K562 (cell line): ENCODE data around the gene RNF151. TPM values are rescaled to one million over a fixed set of nuclear protein-coding genes. Genes with fewer than 3 reads are reported as not detected.

ENCODE experiments used
- NFIX ChIP-seq: fragments of 250-450 bp; sonication (Bioruptor Pico); IDR thresholded peaks from 2 replicates; pipeline ENCODE4 v1.4.0; 2020; ENCODE audit warnings: low read depth, mild to moderate bottlenecking, moderate library complexity
- OTX1 ChIP-seq: fragments of 450-650 bp; formaldehyde crosslinking; IDR thresholded peaks from 2 replicates; pipeline ENCODE4 v1.4.0; 2022; ENCODE audit warnings: mild to moderate bottlenecking
- PTTG1 ChIP-seq: fragments of 450-650 bp; IDR thresholded peaks from 2 replicates; pipeline ENCODE4 v1.6.1; 2016; ENCODE audit warnings: low read depth, mild to moderate bottlenecking, missing genetic modification characterization, missing compliant biosample characterization
- SMAD1 ChIP-seq: fragments of 150-350 bp; IDR thresholded peaks from 2 replicates; pipeline ENCODE4 v1.6.1; 2014; ENCODE audit warnings: low read length, low read depth; ENCODE audit not compliant: partially characterized antibody
- ZNF232 ChIP-seq: sonication (generic); formaldehyde crosslinking; IDR thresholded peaks from 2 replicates; pipeline ENCODE4 v1.8.0; 2022; ENCODE audit warnings: mild to moderate bottlenecking, missing genetic modification reagents
- polyA plus RNA-seq, 8 experiments: library from polyadenylated mRNA; depleted of rRNA in 4 of 8; stranded (reverse) in 5 of 8; unstranded in 3 of 8; fragments of >200 nt; fragmentation: Nextera tagmentation in 2 of 8; fragmentation: Illumina TruSeq in 1 of 8; extraction: Ambion mirVana in 2 of 8; extraction: Trizol in 1 of 8; gene quantifications; 2 replicates each; pipeline versions ENCODE4 v1.2.1 to v1.2.3, GENCODE V29; 2011 to 2014; ENCODE audit warnings: inconsistent platforms in 1 of 8, missing spikeins in 1 of 8
- total RNA-seq, 7 experiments: library from RNA; depleted of rRNA in 6 of 7; stranded (reverse); fragments of >200 nt in 6 of 7; fragmentation: Illumina TruSeq in 2 of 7; extraction: Trizol in 2 of 7; gene quantifications; 2 replicates each; pipeline versions ENCODE4 v1.2.1 to v1.2.3, GENCODE V29; 2011 to 2021; ENCODE audit warnings: low replicate concordance in 1 of 7
- TF ChIP-seq, protein P1 (sequence below): fragments of 200-600 bp; sonication (generic); IDR thresholded peaks from one replicate; pipeline ENCODE4 v1.6.1; 2012; ENCODE audit warnings: mild to moderate bottlenecking, low read depth, low read length, inconsistent platforms
- TF ChIP-seq, protein P2 (sequence below), 2 experiments: IDR thresholded peaks; 2 replicates each; pipeline ENCODE4 v1.6.1; 2011; ENCODE audit warnings: borderline replicate concordance in 1 of 2, control low read depth in 1 of 2, low read depth in 1 of 2, low read length in 1 of 2, mild to moderate bottlenecking in 1 of 2, mixed read lengths in 1 of 2, moderate library complexity in 1 of 2; ENCODE audit not compliant: insufficient read depth in 1 of 2, insufficient read length in 1 of 2, poor library complexity in 1 of 2, severe bottlenecking in 1 of 2; ENCODE audit errors: extremely low read depth in 1 of 2
- TF ChIP-seq, protein P3 (sequence below), 2 experiments: fragments of 450-650 bp; IDR thresholded peaks; 2 replicates each; pipeline ENCODE4 v1.6.1; 2018; ENCODE audit warnings: mild to moderate bottlenecking in 2 of 2, low read depth in 1 of 2; ENCODE audit not compliant: partially characterized antibody in 2 of 2

Gene RNF151
- total and polyA plus RNA-seq, 9 of the 15 experiments (the other 6 are each of a cell fraction or from before 2014, with no cell fraction given), result not detected

DNA sequence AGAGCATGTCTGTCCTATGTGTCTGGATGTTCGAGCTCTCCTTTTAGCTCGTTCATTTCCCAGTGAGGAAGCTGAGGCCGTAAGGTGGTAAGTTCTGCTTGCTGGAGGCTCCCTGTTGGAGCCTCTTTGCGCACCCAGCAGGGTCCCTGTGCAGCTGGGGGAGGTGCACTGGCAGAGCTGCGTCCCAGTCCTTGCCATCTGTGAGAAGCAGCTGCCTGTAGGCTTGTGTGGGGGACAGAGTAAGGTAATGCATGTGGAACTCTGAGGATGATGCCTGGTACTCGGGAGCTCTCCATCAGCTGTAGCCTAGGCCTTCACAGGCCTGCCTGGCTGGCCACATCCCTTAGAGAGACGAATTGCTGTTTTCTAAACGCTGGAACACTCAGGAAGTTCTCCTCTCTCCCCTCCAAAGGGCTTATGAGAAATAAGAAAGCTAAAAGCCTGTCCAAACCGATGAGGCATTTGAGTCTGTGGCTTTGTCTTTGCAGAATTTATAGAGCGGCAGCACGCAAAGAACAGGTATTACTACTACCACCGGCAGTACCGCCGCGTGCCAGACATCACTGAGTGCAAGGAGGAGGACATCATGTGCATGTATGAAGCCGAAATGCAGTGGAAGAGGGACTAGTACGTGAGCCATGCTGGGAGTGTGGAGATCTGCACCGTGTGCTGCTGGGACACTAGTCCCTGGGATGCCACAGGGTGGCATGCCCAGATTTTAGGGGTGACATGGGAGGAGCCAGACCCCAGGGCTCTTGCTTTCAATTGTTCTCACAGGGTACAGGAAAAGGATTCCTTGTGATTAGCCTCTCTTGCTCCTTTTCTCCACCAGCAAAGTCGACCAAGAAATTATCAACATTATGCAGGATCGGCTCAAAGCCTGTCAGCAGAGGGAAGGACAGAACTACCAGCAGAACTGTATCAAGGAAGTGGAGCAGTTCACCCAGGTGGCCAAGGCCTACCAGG, 5.7 kb upstream of the RNF151 start (continued):
- TF ChIP-seq, protein P1, sequence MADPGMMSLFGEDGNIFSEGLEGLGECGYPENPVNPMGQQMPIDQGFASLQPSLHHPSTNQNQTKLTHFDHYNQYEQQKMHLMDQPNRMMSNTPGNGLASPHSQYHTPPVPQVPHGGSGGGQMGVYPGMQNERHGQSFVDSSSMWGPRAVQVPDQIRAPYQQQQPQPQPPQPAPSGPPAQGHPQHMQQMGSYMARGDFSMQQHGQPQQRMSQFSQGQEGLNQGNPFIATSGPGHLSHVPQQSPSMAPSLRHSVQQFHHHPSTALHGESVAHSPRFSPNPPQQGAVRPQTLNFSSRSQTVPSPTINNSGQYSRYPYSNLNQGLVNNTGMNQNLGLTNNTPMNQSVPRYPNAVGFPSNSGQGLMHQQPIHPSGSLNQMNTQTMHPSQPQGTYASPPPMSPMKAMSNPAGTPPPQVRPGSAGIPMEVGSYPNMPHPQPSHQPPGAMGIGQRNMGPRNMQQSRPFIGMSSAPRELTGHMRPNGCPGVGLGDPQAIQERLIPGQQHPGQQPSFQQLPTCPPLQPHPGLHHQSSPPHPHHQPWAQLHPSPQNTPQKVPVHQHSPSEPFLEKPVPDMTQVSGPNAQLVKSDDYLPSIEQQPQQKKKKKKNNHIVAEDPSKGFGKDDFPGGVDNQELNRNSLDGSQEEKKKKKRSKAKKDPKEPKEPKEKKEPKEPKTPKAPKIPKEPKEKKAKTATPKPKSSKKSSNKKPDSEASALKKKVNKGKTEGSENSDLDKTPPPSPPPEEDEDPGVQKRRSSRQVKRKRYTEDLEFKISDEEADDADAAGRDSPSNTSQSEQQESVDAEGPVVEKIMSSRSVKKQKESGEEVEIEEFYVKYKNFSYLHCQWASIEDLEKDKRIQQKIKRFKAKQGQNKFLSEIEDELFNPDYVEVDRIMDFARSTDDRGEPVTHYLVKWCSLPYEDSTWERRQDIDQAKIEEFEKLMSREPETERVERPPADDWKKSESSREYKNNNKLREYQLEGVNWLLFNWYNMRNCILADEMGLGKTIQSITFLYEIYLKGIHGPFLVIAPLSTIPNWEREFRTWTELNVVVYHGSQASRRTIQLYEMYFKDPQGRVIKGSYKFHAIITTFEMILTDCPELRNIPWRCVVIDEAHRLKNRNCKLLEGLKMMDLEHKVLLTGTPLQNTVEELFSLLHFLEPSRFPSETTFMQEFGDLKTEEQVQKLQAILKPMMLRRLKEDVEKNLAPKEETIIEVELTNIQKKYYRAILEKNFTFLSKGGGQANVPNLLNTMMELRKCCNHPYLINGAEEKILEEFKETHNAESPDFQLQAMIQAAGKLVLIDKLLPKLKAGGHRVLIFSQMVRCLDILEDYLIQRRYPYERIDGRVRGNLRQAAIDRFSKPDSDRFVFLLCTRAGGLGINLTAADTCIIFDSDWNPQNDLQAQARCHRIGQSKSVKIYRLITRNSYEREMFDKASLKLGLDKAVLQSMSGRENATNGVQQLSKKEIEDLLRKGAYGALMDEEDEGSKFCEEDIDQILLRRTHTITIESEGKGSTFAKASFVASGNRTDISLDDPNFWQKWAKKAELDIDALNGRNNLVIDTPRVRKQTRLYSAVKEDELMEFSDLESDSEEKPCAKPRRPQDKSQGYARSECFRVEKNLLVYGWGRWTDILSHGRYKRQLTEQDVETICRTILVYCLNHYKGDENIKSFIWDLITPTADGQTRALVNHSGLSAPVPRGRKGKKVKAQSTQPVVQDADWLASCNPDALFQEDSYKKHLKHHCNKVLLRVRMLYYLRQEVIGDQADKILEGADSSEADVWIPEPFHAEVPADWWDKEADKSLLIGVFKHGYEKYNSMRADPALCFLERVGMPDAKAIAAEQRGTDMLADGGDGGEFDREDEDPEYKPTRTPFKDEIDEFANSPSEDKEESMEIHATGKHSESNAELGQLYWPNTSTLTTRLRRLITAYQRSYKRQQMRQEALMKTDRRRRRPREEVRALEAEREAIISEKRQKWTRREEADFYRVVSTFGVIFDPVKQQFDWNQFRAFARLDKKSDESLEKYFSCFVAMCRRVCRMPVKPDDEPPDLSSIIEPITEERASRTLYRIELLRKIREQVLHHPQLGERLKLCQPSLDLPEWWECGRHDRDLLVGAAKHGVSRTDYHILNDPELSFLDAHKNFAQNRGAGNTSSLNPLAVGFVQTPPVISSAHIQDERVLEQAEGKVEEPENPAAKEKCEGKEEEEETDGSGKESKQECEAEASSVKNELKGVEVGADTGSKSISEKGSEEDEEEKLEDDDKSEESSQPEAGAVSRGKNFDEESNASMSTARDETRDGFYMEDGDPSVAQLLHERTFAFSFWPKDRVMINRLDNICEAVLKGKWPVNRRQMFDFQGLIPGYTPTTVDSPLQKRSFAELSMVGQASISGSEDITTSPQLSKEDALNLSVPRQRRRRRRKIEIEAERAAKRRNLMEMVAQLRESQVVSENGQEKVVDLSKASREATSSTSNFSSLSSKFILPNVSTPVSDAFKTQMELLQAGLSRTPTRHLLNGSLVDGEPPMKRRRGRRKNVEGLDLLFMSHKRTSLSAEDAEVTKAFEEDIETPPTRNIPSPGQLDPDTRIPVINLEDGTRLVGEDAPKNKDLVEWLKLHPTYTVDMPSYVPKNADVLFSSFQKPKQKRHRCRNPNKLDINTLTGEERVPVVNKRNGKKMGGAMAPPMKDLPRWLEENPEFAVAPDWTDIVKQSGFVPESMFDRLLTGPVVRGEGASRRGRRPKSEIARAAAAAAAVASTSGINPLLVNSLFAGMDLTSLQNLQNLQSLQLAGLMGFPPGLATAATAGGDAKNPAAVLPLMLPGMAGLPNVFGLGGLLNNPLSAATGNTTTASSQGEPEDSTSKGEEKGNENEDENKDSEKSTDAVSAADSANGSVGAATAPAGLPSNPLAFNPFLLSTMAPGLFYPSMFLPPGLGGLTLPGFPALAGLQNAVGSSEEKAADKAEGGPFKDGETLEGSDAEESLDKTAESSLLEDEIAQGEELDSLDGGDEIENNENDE, result no peak
- TF ChIP-seq NFIX (CRISPR knock-in tag), result no peak
- TF ChIP-seq, protein P2, sequence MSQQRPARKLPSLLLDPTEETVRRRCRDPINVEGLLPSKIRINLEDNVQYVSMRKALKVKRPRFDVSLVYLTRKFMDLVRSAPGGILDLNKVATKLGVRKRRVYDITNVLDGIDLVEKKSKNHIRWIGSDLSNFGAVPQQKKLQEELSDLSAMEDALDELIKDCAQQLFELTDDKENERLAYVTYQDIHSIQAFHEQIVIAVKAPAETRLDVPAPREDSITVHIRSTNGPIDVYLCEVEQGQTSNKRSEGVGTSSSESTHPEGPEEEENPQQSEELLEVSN (IDR thresholded peaks at IDR 0.05; ENCODE audit: borderline replicate concordance in 1 of 2, extremely low read depth in 1 of 2, insufficient read depth in 1 of 2, insufficient read length in 1 of 2, low read depth in 1 of 2, low read length in 1 of 2, poor library complexity in 1 of 2, severe bottlenecking in 1 of 2), result no peak
- TF ChIP-seq SMAD1, result no peak
- TF ChIP-seq, protein P3, sequence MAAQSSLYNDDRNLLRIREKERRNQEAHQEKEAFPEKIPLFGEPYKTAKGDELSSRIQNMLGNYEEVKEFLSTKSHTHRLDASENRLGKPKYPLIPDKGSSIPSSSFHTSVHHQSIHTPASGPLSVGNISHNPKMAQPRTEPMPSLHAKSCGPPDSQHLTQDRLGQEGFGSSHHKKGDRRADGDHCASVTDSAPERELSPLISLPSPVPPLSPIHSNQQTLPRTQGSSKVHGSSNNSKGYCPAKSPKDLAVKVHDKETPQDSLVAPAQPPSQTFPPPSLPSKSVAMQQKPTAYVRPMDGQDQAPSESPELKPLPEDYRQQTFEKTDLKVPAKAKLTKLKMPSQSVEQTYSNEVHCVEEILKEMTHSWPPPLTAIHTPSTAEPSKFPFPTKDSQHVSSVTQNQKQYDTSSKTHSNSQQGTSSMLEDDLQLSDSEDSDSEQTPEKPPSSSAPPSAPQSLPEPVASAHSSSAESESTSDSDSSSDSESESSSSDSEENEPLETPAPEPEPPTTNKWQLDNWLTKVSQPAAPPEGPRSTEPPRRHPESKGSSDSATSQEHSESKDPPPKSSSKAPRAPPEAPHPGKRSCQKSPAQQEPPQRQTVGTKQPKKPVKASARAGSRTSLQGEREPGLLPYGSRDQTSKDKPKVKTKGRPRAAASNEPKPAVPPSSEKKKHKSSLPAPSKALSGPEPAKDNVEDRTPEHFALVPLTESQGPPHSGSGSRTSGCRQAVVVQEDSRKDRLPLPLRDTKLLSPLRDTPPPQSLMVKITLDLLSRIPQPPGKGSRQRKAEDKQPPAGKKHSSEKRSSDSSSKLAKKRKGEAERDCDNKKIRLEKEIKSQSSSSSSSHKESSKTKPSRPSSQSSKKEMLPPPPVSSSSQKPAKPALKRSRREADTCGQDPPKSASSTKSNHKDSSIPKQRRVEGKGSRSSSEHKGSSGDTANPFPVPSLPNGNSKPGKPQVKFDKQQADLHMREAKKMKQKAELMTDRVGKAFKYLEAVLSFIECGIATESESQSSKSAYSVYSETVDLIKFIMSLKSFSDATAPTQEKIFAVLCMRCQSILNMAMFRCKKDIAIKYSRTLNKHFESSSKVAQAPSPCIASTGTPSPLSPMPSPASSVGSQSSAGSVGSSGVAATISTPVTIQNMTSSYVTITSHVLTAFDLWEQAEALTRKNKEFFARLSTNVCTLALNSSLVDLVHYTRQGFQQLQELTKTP (IDR thresholded peaks at IDR 0.05; ENCODE audit: low read depth in 1 of 2, partially characterized antibody in 2 of 2), result no peak
- 0 out of 2 replicates have a peak, but pooled peaks have one; percentile 51 for TF ChIP-seq ZNF232 (CRISPR knock-in tag)
- no peak for TF ChIP-seq PTTG1 (tag)
- TF ChIP-seq OTX1, result peak; percentile 73; the same call in 1 of the 2 replicates
